Fibroblast of skin of back (primary cell): ENCODE measurements around the gene HRAS.

ENCODE experiments used
- DNase-seq: peaks from one replicate; pipeline ENCODE4 v3.0.0-alpha.2; 2013

HRAS gene

GRCh38 chr11:553083-553987, 18.0 kb upstream of the HRAS start:
- no peak for DNase-seq

- no peak for DNase-seq
Observed at GRCh38 chr11:551596-551995, 16.2 kb upstream of the HRAS start.

- no peak for DNase-seq
Observed at GRCh38 chr11:551131-551530, 15.8 kb upstream of the HRAS start.

- DNase-seq: no peak
Observed at GRCh38 chr11:550746-551085, 15.3 kb upstream of the HRAS start.

- DNase-seq: no peak
Observed at GRCh38 chr11:550021-550745, 14.8 kb upstream of the HRAS start.

GRCh38 chr11:548700-549603, 13.6 kb upstream of the HRAS start:
- no peak for DNase-seq

GRCh38 chr11:545171-545570, 9.8 kb upstream of the HRAS start:
- no peak for DNase-seq

GRCh38 chr11:544817-545166, 9.4 kb upstream of the HRAS start:
- no peak for DNase-seq

GRCh38 chr11:541433-541885, 6.1 kb upstream of the HRAS start:
- DNase-seq: no peak

- no peak for DNase-seq
Observed at GRCh38 chr11:540583-541432, 5.4 kb upstream of the HRAS start.

GRCh38 chr11:539971-540481, 4.7 kb upstream of the HRAS start:
- DNase-seq: no peak

- no peak for DNase-seq
Observed at GRCh38 chr11:538431-539051, 3.2 kb upstream of the HRAS start.

GRCh38 chr11:537622-538430, 2.5 kb upstream of the HRAS start:
- no peak for DNase-seq

- peak; percentile 81 for DNase-seq
Observed at GRCh38 chr11:536841-537621, 1.7 kb upstream of the HRAS start, which contains the start of gene LRRC56. Gene LRRC56 (plus strand): TSS chr11:537527. CDS start chr11:540685, 3,158 bp downstream.

GRCh38 chr11:535210-535518, 212 bp downstream of the HRAS start:
- no peak for DNase-seq

GRCh38 chr11:534396-535209, 773 bp downstream of the HRAS start:
- no peak for DNase-seq

- no peak for DNase-seq
Observed at GRCh38 chr11:533586-534395, 1.6 kb downstream of the HRAS start.
